ENCODE data around the gene VAPA.

VAPA gene

DNA sequence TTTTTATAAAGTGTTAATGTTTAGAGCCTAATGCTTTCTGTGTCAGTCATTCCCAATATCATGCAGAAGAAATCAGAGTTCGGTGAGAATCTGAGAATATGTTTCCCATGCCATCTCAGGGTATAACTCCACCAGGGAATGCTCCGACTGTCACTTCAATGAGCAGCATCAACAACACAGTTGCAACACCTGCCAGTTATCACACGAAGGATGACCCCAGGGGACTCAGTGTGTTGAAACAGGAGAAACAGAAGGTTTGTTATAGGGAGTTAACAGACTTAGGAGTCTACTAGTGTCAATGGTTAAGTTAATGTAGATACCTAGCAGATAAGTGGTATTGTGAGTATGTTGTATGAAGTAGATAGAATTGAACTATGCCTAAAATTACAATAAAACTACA, 31.0 kb downstream of the VAPA start:
- DNase-seq, result no peak

DNA sequence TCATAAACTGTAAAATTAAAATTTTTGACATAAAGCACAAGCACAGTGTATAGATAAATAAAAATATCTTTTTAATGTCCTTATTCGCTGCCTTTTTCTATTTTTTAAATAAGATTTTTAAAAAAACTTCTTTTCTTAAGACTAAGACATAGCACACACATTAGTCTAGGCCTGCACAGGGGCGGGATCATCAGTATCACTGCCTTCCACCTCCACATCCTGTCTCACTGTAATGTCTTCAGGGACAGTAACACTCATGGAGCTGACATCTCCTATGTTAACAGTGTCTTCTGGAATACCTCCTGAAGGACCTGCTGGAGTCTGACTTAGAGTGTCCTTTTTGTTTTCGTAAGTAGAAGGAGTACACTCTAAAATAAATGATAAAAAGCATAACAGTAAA, 33.0 kb downstream of the VAPA start:
- DNase-seq, result no peak

DNA sequence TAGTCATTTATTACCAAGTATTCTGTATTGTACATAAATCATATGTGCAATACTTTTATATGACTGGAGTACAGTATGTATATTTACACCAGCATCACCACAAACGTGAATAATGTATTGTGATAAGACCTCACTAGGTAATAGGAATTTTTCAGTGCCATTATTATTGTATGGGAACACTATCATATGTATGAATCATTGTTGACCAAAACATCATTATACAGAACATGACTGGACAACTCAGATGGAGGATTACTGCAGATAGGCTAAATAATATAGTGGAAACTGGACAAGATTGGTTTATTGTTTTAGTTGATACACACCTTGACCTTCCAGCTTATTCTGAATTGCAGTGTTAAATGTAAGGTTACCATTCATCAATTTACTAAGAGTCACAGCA, 33.4 kb downstream of the VAPA start:
- DNase-seq, result no peak

DNA sequence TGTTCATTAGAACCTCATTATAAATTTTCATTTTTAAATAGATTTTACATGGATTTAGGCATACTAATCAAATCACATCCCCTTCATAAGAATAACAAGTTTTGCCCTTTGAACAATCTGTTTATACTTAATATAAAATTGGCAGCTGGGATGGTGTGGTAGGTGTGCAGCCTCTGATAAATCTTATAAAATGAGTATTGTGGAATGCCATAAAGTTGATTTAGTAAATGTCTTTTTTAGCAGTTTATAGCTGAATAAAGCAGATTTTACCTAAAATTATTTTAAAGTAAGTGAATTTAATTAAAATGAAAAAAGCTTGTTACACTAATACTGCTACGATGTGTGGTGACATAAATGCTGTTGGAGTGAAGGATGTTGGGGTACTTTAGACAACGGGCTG, 35.5 kb downstream of the VAPA start:
- no peak for DNase-seq

DNA sequence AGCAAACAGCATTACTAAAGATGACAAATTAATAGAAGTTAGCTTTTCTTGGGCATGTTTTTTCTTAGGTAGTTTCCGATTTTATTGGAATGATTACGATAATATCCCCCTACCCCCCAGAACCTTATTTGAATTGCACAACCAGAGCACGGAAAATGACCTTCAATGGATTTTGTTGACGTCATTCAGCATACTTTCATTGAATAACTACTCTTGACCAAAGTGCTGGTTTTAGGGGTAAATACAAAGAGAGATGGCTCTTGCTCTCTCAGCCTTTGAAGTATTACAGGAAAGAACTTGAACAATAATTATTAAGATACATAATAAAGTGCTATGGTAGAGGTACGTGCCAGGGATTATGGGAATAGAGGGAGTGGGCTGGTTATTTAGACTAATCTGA, 36.0 kb downstream of the VAPA start:
- no peak for DNase-seq

DNA sequence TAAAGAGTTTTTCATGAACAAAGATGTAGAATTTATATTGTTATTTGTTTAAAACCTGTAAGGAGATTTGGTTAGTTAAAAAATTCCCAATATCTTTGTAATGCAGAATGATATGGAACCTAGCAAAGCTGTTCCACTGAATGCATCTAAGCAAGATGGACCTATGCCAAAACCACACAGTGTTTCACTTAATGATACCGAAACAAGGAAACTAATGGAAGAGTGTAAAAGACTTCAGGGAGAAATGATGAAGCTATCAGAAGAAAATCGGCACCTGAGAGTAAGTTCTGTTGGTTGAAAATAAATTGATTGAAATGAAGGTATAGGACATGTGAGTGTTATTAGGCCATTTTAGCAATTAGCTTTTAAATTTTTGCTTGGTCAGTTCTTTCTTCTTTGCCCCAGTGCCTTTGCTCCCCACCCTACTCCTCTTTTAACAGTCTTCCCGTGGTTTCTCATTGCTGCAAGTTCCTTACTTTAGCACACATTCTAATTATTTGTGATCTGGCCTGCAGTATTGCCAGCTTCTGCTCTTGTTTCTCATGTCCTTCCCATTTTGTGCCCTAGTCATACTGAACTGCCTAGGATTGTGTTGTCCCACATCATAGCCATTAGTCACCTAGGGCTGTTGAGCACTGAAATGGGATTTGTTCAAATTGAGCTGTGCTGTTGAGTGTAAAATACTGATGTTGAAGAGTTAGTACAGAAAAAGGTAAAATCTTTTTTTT, 36.6 kb downstream of the VAPA start:
- DNase-seq, result no peak

DNA sequence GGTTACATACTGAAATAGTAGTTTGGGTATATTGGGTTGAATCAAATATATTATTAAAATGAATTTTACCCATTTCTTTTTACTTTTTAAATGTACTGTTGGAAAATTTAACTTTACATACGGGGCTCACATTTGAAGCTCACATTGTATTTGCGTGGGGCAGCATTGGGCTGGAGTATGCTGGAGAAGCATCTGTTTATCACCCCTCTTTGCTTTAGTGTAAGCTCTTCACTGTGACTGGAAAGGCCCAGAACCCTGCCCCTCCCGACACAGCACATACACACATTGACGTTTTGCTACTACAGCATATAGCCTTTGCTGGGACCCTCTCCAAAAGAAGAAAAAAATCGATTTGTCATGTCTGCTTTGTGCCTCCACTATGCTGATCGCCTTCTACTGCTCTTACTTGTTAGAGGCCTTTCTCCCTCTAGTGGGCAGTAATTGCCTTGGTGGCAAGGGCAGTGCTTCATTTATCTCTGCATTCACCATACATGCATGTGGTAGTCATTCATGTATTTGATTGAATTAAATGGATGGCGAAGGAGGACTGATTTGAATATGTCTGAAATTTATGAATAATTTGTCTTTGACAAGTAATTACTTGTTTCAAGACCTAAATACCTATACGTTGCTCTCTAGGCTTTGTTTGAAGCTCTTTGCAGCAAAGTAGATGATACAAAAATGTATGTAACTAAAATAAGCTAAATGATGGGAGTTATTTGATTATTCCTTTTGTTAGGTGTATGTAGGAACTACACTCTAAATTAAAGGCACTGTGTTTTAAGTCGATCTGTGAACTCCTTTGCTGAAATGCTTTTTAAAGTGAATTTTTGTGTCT, 37.4 kb downstream of the VAPA start:
- DNase-seq, result peak; percentile 4 to 23

DNA sequence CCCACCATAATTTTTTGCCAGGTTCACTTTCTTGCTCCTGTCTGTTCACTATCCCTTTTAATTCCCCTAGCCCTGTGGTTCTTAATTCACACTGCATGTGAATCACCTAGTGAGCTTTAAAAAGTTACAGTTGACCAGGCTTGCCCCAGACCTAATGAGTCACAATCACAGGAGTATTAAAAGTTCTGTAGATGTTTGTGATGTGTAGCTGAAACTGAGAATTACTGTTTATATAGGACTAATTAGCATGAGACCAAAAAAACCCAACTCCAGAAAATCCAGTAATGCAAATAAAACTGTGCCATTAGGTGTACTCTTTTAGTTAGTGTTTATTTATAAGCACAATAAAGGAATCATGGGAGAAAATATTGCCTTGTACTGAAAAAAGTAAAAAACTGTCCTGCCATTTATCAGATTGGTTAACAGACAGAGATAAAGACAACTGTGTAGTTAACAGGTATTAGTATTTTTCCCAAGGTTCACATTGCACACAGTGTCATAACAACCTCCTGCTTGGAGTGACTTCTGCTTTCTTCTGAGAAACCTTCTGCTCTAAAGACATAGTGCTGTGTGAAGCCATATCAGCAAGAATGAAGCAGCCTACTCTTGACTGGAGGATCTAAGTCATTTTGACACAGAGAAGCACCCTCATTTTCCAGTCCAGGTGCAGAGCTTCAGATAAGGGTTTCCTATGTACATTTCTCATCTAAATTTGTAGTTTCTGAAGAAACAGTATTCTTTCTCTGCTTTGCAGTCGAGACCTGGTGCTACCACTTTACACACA, 39.0 kb downstream of the VAPA start:
- no peak for DNase-seq

DNA sequence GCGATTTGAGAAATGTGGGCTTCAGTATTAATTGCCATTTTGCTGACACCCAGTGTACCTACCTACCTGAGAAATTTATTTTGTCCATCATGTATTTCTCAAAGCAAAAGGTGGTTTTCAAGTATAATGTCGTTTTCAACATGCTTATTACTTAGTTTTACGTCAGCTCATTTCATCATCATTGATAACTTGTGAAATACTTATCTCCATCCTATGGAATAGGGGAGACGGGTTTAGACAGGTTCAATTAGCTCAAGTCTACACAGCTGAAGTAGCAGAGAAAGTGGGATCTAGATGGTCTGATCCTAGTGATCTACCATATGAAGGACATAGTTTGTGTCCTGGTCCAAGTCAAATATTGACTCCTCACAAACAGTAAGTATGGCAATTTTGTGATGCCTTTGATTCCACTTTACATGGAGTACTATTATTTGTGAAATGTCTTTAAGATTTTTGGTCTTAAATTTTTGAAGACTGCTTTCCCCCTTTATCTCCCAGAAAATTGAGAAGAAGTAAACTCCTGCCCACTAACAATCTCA, 45.1 kb downstream of the VAPA start:
- no peak for DNase-seq

DNA sequence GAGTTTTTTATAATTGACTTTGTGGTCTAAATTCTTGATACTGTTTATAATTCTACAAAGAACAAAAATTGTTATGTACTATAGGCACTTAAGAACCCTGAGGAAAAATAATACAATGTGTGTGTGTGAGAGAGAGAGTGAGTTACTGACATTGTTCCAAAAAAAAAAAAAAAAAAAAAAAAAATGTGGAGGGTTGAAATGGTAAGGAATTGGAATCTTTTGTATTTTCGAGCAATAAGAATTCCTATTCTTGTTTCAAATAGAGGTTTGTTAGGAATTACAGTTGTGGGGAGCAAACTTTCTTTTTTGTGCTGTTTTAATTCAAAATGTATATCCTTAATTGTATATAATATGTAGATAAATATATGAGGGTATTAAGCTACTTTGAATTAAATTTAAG, 45.7 kb downstream of the VAPA start:
- no peak for DNase-seq

DNA sequence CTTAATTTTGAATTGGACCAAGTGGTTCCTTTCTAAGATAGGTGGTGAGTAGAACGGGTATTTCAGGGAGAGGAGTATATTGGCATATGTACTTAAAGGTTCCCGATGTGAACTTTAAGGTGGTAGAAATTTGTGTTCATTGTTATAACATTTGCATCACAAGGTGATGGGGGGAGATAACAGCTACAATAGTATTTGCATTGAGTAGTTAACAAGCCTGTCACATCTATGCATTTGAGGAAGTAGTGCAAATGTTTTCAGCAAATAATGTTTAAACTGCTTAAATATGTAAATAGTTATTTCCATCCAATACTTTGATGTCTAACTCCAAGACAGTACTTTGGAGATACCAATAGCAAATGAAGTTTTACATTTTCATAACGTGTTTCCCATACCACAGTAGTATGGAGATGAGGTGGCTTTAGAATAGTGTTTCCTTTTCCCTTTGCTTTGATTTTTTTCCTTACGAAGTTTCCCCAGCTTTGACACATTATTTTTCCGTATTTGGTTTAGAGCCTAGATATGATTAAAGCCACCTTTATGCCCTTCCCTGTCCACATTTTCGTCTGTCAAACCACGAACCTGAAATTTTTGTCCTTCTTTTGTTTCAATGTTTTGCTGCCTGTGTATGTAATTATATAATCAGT, 46.6 kb downstream of the VAPA start:
- no peak for DNase-seq

DNA sequence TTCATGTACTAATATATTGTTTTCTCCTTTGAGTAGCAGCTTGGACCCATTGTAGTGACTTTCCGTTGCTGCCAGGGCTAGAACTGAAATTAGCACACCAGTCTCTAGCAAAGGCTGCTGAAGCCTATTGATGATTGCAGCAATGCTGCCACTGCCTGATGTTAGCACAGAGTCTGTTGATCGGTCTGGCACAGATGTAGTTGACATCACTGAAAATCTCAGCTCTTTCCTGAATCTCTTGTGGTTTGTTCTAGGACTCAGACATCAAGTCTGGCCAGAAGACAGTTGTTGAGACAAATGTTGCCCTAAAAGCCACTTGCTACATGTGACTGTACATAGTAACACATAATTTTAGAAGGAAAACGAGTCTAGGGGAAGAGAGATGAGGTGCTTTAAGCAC, 47.2 kb downstream of the VAPA start:
- no peak for DNase-seq

DNA sequence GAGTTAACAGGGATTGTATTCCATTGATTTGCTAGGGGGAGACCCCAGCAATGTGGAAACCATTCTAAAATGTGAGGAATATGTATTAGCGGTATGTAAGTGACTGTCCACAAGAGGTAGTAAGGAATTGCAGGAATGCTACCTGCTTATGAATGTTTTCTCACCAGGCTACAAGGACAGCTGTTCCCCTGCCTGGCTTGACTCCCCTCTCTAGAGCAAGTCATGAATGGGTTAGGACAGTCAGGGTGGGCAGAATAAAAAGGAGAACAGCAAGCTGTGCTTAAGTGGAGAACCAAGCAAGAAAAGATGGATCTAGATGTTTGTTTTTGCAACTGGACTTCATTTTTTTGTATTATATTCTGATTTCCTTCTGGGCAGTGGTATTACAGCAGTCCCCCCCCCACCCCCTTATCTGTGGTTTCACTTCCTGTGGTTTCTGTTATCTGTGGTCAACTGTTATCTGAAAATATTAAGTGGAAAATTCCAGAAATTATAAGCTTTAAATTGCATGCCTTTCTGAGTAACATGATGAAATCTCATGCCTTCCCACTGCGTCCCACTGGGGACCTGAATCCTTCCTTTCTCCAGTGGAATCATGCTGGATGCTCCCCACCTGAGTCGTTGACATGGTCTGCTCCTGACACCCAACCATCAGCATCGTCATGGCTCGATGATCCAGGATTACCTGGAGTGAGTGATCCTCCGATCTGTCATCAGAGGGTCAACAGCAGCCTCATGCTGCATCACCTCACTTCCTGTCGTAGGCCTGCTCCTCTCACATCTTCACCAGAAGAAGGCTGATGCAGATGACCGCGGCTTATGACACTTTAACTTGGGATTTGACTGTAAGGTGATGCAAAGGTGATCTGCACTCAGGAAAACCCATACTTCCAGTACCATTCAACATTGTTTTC, 52.2 kb downstream of the VAPA start:
- no peak for DNase-seq

DNA sequence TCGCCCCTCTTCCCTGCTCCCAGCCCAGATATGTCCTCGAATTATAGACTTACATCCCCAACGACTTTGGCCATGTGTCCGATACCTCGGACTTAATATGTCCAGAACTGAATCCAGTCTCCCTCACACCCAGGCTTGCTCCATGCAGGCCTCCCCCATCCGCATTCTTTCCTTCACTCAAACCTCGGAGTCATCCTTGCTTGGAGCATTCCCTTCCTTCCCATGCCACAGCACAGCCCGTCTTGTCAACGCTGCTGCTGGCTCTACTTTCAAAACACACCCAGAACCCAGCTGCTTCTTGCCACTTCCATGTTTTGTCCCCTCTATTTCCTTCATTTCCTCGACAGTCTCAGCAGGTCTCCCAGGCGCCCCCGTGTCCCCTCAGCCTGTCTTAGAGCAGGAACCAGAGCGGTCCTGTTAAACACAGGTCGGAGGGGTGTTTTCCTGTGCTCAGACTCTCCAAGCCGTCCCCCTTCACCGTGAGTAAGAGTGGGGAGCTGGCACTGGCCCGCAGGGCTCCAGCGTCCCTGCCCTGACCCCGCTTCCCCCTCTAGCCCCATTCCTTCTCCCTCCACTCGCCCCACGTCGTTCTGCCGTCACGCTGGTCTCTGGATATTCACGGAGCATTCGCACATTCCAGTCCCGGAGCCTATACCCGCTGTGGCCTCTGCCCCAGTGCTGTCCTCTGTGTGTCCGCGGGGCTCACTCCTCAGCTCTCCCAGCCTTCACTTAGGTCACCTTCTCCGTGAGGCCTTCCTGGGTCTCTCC, 54.4 kb downstream of the VAPA start:
- DNase-seq, result no peak

DNA sequence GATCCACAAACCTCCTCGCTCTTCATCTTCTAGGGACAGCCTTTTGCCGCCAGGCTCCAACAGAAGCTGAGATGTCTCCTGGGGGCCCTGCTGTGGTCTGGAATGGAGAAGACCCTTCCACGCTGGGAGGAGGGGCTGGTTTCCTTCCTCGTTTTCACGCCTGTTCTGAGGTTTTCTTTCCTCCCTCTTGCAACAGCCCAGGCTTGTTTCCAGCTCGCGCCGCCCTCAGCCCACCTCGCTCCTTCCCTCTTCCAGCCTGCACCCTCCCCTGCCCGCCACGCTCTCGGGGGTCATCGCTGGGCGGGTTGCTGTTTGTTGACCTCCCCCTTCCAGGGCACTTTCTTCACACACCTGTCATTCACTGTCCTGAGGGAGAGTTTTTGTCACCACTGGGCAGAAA, 55.4 kb downstream of the VAPA start:
- DNase-seq, result no peak

DNA sequence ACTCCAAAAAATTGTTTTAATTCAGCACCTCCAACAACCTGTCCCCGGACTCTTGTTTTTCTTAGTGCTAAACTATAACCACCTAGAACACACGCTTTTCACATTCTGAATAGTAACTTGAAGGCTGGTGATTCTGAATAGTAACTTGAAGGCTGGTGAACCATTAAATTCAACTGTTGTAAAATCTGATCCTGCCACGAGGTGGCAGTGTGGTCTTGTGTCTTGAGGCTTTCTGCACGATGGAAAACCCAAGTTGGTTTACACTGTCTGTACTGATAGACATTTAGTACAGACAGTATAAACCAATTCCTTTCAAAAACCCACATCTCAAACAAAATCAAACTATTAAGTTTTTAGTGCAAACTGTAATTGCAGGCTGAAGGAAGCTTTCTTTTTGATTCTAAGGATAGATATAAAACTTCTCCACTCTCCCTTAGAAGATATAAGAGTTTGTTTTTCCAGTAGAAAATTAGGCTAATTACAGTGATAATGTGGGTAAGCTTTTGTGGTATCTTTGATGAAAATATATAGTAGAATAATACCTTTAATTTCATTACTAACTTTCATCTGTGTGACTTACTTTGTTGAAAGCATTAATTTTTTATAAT, 57.6 kb downstream of the VAPA start:
- peak; percentile 65 to 77 for DNase-seq

DNA sequence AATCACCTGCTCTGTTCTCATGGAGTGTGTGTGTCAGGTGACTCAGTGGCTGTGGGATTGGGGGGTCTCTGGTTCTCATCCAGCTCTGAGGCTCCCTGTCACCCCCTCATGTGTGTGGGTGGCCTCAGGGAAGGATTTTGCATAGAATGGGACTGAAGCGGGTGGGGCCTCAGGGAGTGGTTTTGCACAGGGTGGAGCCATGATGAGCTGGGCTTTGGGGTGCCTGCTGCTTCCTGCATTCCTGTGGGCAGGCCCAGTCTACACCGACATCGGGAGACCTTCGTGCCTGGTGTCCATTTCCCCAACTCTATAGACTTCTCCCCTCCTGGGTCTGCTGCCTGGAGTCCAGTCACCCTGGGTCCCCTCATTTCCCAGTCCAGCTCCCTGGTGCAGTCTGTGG, 59.7 kb downstream of the VAPA start:
- no peak for DNase-seq

DNA sequence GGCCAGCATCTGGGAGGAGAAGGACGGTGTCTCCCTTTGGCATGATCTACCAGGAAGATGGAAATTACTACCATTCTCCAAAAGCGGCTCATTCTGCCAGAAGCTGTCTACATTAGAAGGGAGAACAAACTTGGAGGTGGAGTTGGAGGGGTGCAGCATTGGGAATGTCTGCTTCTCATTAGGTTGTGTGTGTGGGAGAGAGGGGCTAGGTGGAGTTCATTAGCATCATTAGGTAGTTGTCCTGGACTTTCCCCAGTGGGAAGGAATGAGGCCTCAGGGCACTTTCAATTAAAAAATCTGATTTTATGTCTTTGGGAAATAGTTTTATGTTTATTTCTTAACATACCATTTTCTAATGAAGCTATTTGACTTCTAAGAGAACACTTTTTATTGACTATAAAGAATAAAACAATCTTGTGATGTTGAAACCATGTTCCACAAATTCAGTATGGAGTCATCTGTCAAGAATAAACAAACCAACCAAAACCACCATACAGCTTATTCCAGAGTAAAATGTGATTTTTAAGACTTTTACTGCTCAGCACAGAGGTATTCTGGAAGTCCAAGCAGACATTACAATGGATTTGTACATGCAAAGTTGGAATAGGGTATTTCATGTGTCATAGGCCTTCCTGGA, 60.6 kb downstream of the VAPA start:
- DNase-seq, result no peak

DNA sequence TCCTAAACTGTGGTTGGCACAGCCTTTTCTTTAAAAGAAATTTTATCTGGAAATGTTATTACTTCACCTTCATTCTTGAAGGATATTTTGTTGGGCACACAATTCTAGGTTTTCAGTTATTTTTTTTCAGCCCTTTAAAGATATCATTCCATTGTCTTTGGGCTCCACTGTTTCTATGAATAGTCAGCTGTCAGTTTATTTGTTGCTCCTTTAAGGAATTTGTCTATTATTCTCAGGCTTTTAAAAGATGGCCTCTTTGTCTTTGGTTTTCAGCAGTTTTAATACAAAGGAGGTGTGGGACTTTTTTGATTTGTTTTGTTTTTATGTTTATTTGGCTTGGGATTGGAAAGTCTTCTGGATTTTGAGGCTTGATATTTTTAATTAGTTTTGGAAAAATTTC, 61.8 kb downstream of the VAPA start:
- DNase-seq, result no peak

DNA sequence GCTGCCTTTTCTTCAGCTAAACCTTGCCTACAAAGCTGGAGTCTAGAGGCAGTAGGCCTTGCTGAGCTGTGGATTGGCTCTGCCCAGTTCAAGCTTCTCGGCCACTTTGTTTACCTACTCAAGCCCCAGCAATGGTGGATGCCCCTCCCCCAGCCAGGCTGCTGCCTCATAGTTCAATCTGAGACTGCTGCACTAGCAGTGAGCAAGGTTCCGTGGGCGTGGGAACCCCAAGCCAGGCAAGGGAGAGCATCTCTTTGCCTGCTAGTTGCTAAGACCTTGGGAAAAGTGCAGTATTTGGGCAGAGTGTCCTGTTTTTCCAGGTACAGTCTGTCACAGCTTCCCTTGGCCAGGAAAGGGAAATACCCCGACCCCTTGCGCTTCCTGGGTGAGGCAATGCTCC, 68.9 kb downstream of the VAPA start:
- DNase-seq, result no peak
